Measurements from ENCODE around the gene TSNAX.

- TF ChIP-seq CTCF (IDR thresholded peaks at IDR 0.05) (no peak), POLR2A (IDR thresholded peaks at IDR 0.05) (no peak)
Observed at GRCh38 chr1:231497629-231498152, 30.8 kb upstream of the TSNAX start.

Measured in adrenal gland (tissue), 5 donors.